ENCODE measurements around the gene MTHFD1L.

DNA sequence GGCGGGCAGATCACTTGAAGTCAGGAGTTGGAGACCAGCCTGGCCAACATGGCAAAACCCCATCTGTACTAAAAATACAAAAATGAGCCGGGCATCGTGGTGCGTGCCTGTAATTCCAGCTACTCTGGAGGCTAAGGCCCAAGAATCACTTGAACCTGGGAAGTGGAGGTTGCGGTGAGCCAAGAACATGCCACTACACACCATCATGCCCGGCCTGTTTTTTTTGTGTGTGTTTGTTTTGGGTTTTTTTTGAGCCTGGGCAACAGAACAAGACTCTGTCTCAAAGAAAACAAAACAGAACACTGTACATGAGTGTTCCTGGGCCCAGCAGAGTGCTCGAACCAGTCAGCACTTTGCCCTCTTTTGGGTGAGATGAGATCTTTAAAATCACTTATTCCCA lies 159.1 kb downstream of the MTHFD1L start:
- TF ChIP-seq CTCF (IDR thresholded peaks at IDR 0.05 in 2 of 3, conservative IDR thresholded peaks at IDR 0.05 in 1 of 3; ENCODE audit: insufficient read depth in 2 of 3, low read depth in 1 of 3, low read length in 3 of 3) (no peak), XRCC4 (IDR thresholded peaks at IDR 0.05; ENCODE audit: extremely low read depth, insufficient read depth, insufficient read length) (no peak), PHF21A (IDR thresholded peaks at IDR 0.05; ENCODE audit: borderline replicate concordance, low read depth) (no peak), ZEB2 (IDR thresholded peaks at IDR 0.05) (no peak), YY1 (IDR thresholded peaks at IDR 0.05; ENCODE audit: borderline replicate concordance in 1 of 3, control insufficient read depth in 1 of 3, extremely low read depth in 1 of 3, insufficient read depth in 3 of 3, insufficient read length in 1 of 3, insufficient replicate concordance in 2 of 3, low read depth in 1 of 3, low read length in 2 of 3) (no peak), ATF7 (IDR thresholded peaks at IDR 0.05) (no peak)

Data from K562 (cell line).